OCI-LY3 (cell line): ENCODE results near the gene LMO3.

Source experiments
- CTCF ChIP-seq: fragments of 200-600, 300-600 bp; sonication (generic); IDR thresholded peaks from 2 replicates; pipeline ENCODE4 v1.5.1; 2014; ENCODE audit warnings: antibody characterized with exemption, low read length, low read depth
- EZH2phosphoT487 ChIP-seq: fragments of 200-600 bp; shearing (Covaris generic); IDR thresholded peaks from 2 replicates; pipeline ENCODE4 v1.6.1; 2018; ENCODE audit warnings: antibody characterized with exemption, mixed run types, low read depth

GRCh38 chr12:16590645-16591044, 15.3 kb downstream of the LMO3 start:
- TF ChIP-seq CTCF (no peak), EZH2phosphoT487 (no peak)
